GM12878 (cell line): ENCODE measurements around the gene FEV. TPM values are rescaled to one million over a fixed set of nuclear protein-coding genes. Genes with fewer than 3 reads are reported as not detected.

Experiments used
- ATAC-seq: fragments of 200-7000 bp; cut with Tn5 transposase; 3 replicates; pipeline ENCODE4 v1.9.1; 2020; ENCODE audit warnings: mild to moderate bottlenecking, moderate library complexity
- BruUV-seq: library from RNA; stranded (reverse); fragments of 400-500 nt; replicated peaks from 2 replicates; lab custom pipeline; 2021; lab: Mats Ljungman, UMichigan
- CTCF ChIA-PET: fragments of 300-600 bp; sonication (Branson Sonifier 250); formaldehyde crosslinking; extraction: SDS; loops from one replicate; lab custom pipeline; 2021; ENCODE audit warnings: inconsistent platforms; lab: Yijun Ruan, JAX
- POLR2A ChIA-PET: fragments of 350-600 bp; formaldehyde crosslinking; extraction: SDS; loops from one replicate; lab custom pipeline; 2021; ENCODE audit warnings: inconsistent platforms; lab: Charles Lee
- RAD21 ChIA-PET: fragments of 300-600 bp; sonication (Branson Sonifier 250); formaldehyde crosslinking; loops from one replicate; lab custom pipeline; 2023; ENCODE audit warnings: antibody characterized with exemption; ENCODE audit not compliant: unreplicated experiment; lab: Charles Lee
- SMC1A ChIA-PET: fragments of 300-600 bp; sonication (Branson Sonifier 250); formaldehyde crosslinking; loops from one replicate; lab custom pipeline; 2023; ENCODE audit not compliant: unreplicated experiment, uncharacterized antibody; lab: Charles Lee
- DNase-seq: peaks from one replicate; pipeline ENCODE4 v3.0.0-alpha.2; 2011; ENCODE audit warnings: low read depth, low spot score
- FAIRE-seq: peaks from 3 replicates; lab custom pipeline; 2011; peaks lifted over from hg19 to GRCh38; lab: Jason Lieb, UNC
- H2AFZ ChIP-seq: 2 replicates; pipeline ENCODE4 v1.6.0; 2011; ENCODE audit warnings: low read depth, low read length, control low read depth; ENCODE audit not compliant: control insufficient read depth
- H3K27ac ChIP-seq: 2 replicates; pipeline ENCODE4 v1.5.1; 2011; ENCODE audit warnings: control low read depth; ENCODE audit not compliant: control insufficient read depth, insufficient read depth
- H3K27me3 ChIP-seq, 2 experiments: replicated peaks in 1 of 2; 2 replicates each; pipeline versions ENCODE4 v1.6.0 to v1.6.1; 2011; ENCODE audit warnings: low read length in 1 of 2; ENCODE audit not compliant: control insufficient read depth in 2 of 2, insufficient read depth in 2 of 2
- H3K36me3 ChIP-seq, 2 experiments: 2 replicates each; pipeline ENCODE4 v1.5.1; 2011; ENCODE audit warnings: low read length in 1 of 2; ENCODE audit not compliant: control insufficient read depth in 2 of 2, insufficient read depth in 2 of 2
- H3K4me1 ChIP-seq: 2 replicates; pipeline ENCODE4 v1.6.1; 2011; ENCODE audit warnings: mild to moderate bottlenecking, low read length, moderate library complexity, mixed read lengths; ENCODE audit not compliant: control insufficient read depth, insufficient read depth
- H3K4me2 ChIP-seq: 2 replicates; pipeline ENCODE4 v1.6.0; 2011; ENCODE audit warnings: control low read depth; ENCODE audit not compliant: control insufficient read depth, insufficient read depth
- H3K4me3 ChIP-seq: fragments of 200-600 bp; sonication (generic); 2 replicates; pipeline ENCODE4 v1.5.1; 2016
- H3K79me2 ChIP-seq: 2 replicates; pipeline ENCODE4 v1.6.0; 2011; ENCODE audit warnings: low read length; ENCODE audit not compliant: control insufficient read depth, insufficient read depth
- H3K9ac ChIP-seq: 2 replicates; pipeline ENCODE4 v1.8.0; 2011; ENCODE audit warnings: low read length, control low read depth, mixed read lengths; ENCODE audit not compliant: control insufficient read depth, insufficient read depth
- H3K9me3 ChIP-seq: replicated peaks from 3 replicates; pipeline ENCODE4 v1.5.1; 2011; ENCODE audit warnings: mild to moderate bottlenecking, low read length; ENCODE audit not compliant: control insufficient read depth, insufficient read depth
- H4K20me1 ChIP-seq: 2 replicates; pipeline ENCODE4 v1.6.0; 2011; ENCODE audit not compliant: control insufficient read depth, insufficient read depth
- ASH2L ChIP-seq: fragments of 300-600, 200-600 bp; sonication (generic); IDR thresholded peaks from 2 replicates; pipeline ENCODE4 v1.6.1; 2017; ENCODE audit warnings: low read depth, mild to moderate bottlenecking, borderline replicate concordance
- PAX5 ChIP-seq: IDR thresholded peaks from 2 replicates; pipeline ENCODE4 v1.6.1; 2011; ENCODE audit warnings: low read depth, low read length, borderline replicate concordance
- RB1 ChIP-seq: fragments of 450-650 bp; formaldehyde crosslinking; IDR thresholded peaks from 2 replicates; pipeline ENCODE4 v1.6.1; 2017; ENCODE audit warnings: mild to moderate bottlenecking, borderline replicate concordance
- TCF3 ChIP-seq: IDR thresholded peaks from 2 replicates; pipeline ENCODE4 v1.6.1; 2012; ENCODE audit warnings: low read depth, mild to moderate bottlenecking, low read length, borderline replicate concordance; ENCODE audit not compliant: insufficient read depth
- WGBS: methylation state at CpG from one replicate; pipeline ENCODE4 v1.1.6; 2016; ENCODE audit warnings: low lambda C conversion rate; ENCODE audit not compliant: insufficient replicate concordance, insufficient coverage; ENCODE audit errors: missing lambda C conversion rate; 5-methylcytosine and 5-hydroxymethylcytosine counted together
- in situ Hi-C: fragments of 300-500 bp; cut with MboI; formaldehyde crosslinking; loops from 9 replicates; pipeline ENCODE4 v1.14.3; 2018; ENCODE audit warnings: mixed read lengths
- intact Hi-C: fragments of 100-400 bp; cut with micrococcal nuclease; formaldehyde crosslinking; loops from one replicate; pipeline ENCODE4 v1.14.2; 2022; ENCODE audit not compliant: unreplicated experiment
- polyA plus RNA-seq, 11 experiments: library from polyadenylated mRNA; depleted of rRNA in 4 of 11; unstranded in 6 of 11; stranded (reverse) in 5 of 11; fragments of >200 nt; fragmentation: Nextera tagmentation in 4 of 11; fragmentation: Illumina TruSeq in 1 of 11; extraction: Ambion mirVana in 4 of 11; extraction: Trizol in 1 of 11; gene quantifications; 1 replicate in 1 of 11; 2 replicates in 10 of 11; pipeline versions ENCODE4 v1.2.1 to v1.2.3, GENCODE V29; 2011 to 2016; ENCODE audit warnings: inconsistent platforms in 2 of 11, missing spikeins in 2 of 11, low read depth in 1 of 11
- total RNA-seq, 4 experiments: library from RNA; depleted of rRNA in 3 of 4; stranded (reverse); fragments of >200 nt in 3 of 4; fragmentation: Illumina TruSeq in 1 of 4; extraction: Trizol in 1 of 4; gene quantifications; 2 replicates each; pipeline versions ENCODE4 v1.2.1 to v1.2.3, GENCODE V29; 2013 to 2021
- TF ChIP-seq, protein P1 (sequence below): IDR thresholded peaks from 2 replicates; pipeline ENCODE4 v1.6.1; 2012; ENCODE audit warnings: low read depth, low read length, improper control_type of control experiment
- TF ChIP-seq, protein P2 (sequence below): fragments of 450-650 bp; IDR thresholded peaks from 2 replicates; pipeline ENCODE4 v1.6.1; 2016; ENCODE audit warnings: mild to moderate bottlenecking

The FEV gene
- total and polyA plus RNA-seq, 10 of the 15 experiments (the other 5 are each of a cell fraction or from before 2014, with no cell fraction given), result not detected

- TF ChIP-seq, protein P1, sequence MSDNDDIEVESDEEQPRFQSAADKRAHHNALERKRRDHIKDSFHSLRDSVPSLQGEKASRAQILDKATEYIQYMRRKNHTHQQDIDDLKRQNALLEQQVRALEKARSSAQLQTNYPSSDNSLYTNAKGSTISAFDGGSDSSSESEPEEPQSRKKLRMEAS, result no peak
- no peak for TF ChIP-seq PAX5
- TF ChIP-seq, protein P2, sequence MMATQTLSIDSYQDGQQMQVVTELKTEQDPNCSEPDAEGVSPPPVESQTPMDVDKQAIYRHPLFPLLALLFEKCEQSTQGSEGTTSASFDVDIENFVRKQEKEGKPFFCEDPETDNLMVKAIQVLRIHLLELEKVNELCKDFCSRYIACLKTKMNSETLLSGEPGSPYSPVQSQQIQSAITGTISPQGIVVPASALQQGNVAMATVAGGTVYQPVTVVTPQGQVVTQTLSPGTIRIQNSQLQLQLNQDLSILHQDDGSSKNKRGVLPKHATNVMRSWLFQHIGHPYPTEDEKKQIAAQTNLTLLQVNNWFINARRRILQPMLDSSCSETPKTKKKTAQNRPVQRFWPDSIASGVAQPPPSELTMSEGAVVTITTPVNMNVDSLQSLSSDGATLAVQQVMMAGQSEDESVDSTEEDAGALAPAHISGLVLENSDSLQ, result no peak
Observed at GRCh38 chr2:218970894-218971293, 14.1 kb downstream of the FEV start (continued).

- Histone ChIP-seq H3K36me3 (no peaks in the 10 kb centered on the region), H2AFZ (no peak overlapping the region), H3K4me3 (no peak overlapping the region), H3K79me2 (no peaks in the 10 kb centered on the region), H3K27ac (no peak overlapping the region), H3K9ac (no peak overlapping the region), H4K20me1 (no peaks in the 10 kb centered on the region), H3K9me3 (no peaks in the 10 kb centered on the region), H3K27me3 (peaks cover 12 to 13% of the 10 kb centered on the region in 2 experiments; a peak in 3 of 4 replicates), H3K4me2 (no peak overlapping the region), H3K4me1 (no peaks in the 10 kb centered on the region)
- CTCF ChIA-PET, result interaction anchor here (0.9 to 1.7 kb wide), 4 partner anchors 10 to 66 kb away, joined by 3 to 9 read pairs (median 4); no protein-coding TSS in a partner anchor
- intact Hi-C loops (no loop called here), in situ Hi-C loops (no loop called here)
- RAD21 ChIA-PET, result interaction anchor here (0.7 kb wide), 1 partner anchor 63 kb away, joined by 3 read pairs; no protein-coding TSS in a partner anchor
- ATAC-seq, result no peak
- 49% methylated on average over 5 of the region's 5 CpGs for WGBS
- SMC1A ChIA-PET, result no interaction called here
- BruUV-seq, result no TSS peak
- DNase-seq, result no peak
- FAIRE-seq, result no peak
- POLR2A ChIA-PET, result interaction anchor here (0.7 kb wide), 1 partner anchor 420 kb away, joined by 4 read pairs; no protein-coding TSS in a partner anchor
- no peak for TF ChIP-seq TCF3
- TF ChIP-seq RB1, result no peak
- no peak for TF ChIP-seq ASH2L
Observed at GRCh38 chr2:218964041-218964771, 20.8 kb downstream of the FEV start.
